ENCODE data around the gene FLVCR1. TPM values are rescaled to one million over a fixed set of nuclear protein-coding genes. Genes with fewer than 3 reads are reported as not detected.

Gene FLVCR1
- total RNA-seq = 9.5 and 10.1 TPM in 2 replicates

GRCh38 chr1:212857992-212858460 lies at the start of gene FLVCR1:
TSS of gene FLVCR1 (plus strand) at chr1:212858275. CDS start at chr1:212858453, 178 bp downstream.

GRCh38 chr1:212847549-212847948 lies 10.5 kb upstream of the FLVCR1 start, which contains the start of gene SPATA45:
TSS of gene SPATA45 (minus strand) at chr1:212847649. CDS start at chr1:212836149, 11,500 bp downstream.

Other genes with a start within 250 kb of the FLVCR1 start
- gene ATF3, start 249.5 kb upstream of the FLVCR1 start, total RNA-seq = 2.7 and 3.1 TPM in 2 replicates
- gene BATF3, start 158.4 kb upstream of the FLVCR1 start, total RNA-seq = 0.42 and 0.59 TPM in 2 replicates
- 23.8 and 28.9 TPM in 2 replicates for gene NSL1, start 66.5 kb upstream of the FLVCR1 start, total RNA-seq
- 12.5 and 13.4 TPM in 2 replicates for gene TATDN3, start 66.4 kb upstream of the FLVCR1 start, total RNA-seq
- not detected in 2 replicates for gene SPATA45, start 10.6 kb upstream of the FLVCR1 start, total RNA-seq
- 1.4 and 2.4 TPM in 2 replicates for gene VASH2, start 92.3 kb downstream of the FLVCR1 start, total RNA-seq
- gene ANGEL2, start 157.6 kb downstream of the FLVCR1 start, total RNA-seq = 42.8 and 46.9 TPM in 2 replicates
- 34.4 and 47.2 TPM in 2 replicates for gene RPS6KC1, start 193.0 kb downstream of the FLVCR1 start, total RNA-seq

Data from smooth muscle cell of the umbilical artery (primary cell).